Left forelimb (tissue), 1 donor: Measurements from ENCODE around the gene EVI5L.
"Not testable (repeated sequence)": the region's sequence is repeated elsewhere in the genome, so short reads cannot be mapped to it uniquely, and the experiment has no call there.

Experiments used
- DNase-seq: peaks from one replicate; pipeline ENCODE4 v3.0.0-alpha.2; 2018; ENCODE audit warnings: low spot score

EVI5L gene

DNA sequence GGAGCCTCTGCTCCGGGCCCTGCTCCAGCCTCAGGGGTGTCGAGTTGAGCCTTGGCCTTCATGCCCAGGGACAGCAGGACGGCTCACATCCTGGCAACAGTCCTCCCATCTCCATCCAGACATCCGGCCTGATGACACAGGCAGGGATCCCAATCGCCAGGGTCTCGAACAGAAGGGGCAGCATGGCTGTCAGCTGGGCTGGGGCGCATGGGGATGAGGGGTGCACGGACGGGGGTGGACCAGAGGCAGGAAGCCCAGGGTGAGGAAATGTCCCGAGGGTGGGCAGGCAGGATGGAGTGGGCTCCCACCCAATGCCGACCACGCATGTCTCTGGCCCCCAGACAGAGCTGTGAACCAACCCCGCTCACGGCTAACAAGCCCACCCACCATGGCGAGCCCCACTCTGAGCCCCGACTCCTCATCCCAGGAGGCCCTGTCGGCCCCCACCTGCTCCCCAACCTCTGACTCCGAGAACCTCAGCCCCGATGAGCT is 16.2 kb downstream of the EVI5L start:
- DNase-seq, result peak; percentile 62

DNA sequence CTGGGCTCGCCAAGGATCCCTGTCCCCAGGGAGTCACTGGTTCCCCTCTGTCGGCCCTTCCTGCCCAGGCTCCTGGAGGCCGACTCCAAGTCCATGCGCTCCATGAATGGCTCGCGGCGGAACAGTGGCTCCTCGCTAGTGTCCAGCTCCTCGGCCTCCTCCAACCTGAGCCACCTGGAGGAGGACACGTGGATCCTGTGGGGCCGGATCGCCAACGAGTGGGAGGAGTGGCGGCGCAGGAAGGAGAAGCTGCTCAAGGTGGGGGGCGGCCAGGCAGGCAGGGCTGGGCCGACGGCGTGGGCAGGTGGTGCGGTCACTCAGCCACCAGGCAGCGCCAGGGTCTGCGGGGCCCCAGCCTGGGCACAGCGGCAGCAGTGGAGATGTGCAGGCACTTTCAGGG is 17.6 kb downstream of the EVI5L start:
- no peak for DNase-seq

DNA sequence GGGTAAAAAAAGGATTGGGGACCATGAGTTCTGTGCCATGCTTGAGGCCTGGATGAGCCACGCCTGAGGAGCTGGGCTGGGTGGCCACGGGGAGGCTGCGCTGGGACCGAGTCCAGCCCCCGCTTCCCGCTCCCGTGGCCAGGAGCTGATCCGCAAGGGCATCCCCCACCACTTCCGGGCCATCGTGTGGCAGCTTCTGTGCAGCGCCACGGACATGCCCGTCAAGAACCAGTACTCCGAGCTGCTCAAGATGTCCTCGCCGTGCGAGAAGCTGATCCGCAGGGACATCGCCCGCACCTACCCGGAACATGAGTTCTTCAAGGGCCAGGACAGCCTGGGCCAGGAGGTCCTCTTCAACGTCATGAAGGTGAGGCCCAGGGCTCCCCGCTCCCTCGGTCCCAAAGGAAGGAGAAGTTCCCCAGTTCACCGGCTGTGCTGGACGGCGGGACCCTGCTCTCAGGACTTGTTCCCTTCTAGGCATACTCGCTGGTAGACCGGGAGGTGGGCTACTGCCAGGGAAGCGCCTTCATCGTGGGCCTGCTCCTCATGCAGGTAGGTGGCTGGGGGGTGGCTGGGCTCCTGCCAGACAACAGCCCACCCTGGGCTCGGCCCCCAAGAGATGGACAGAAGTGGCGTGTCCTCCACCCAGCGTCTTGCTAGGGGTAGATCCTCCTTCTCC is 18.9 kb downstream of the EVI5L start:
- DNase-seq, result peak; percentile 66

DNA sequence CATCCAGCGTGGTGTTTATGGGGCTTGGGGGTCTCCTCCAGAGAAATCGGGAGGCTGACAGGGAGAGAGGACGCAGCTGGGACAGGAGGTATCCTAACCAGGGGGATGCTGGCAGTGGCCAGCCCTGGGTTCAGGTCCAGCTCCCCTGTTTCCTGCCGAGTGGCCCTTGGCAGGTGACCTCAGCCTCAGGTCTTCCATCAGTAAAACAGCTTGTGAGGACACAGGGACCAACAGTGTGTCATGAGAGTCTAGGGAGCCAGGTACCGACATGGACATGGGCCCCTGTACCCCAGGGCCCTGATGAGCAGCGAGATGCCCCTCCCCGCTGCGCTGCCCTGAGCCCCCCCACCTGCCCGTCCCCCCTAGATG is 19.6 kb downstream of the EVI5L start:
- DNase-seq, result no peak

DNA sequence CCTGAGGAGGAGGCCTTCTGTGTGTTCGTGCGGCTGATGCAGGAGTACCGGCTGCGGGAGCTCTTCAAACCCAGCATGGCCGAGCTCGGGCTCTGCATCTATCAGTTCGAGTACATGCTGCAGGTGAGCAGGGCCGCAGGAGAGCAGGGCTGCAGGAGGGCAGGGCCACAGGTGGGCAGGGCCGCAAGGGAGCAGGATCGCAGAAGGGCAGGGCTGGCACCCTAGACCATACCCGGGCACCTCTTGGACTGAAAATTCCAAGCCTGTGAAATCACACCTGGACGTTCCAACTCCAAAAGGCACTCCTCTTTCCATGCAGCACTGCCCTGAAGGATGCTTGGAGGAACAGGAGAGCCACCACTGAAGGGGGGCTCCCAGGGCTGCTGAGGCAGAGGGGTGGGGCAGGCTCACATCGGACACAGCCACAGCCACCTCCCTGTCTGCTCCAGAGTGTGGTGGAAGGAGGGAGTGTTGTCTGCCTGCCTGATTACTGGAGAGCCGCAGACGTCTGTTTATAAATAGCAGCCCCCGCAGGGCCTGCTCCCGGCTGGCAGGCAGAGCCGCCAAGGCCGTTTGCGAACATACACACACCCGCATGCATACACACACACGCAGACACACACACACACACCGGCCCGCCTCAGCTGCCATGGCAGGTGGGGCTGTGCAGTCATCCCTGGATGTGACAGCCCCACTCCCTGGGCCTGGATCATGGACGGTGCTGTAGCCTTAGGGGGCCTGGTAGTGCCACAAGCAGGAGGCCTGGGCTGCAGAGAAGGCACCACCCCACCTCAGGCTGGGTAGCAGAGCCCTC is 20.2 kb downstream of the EVI5L start:
- peak; percentile 68 for DNase-seq

DNA sequence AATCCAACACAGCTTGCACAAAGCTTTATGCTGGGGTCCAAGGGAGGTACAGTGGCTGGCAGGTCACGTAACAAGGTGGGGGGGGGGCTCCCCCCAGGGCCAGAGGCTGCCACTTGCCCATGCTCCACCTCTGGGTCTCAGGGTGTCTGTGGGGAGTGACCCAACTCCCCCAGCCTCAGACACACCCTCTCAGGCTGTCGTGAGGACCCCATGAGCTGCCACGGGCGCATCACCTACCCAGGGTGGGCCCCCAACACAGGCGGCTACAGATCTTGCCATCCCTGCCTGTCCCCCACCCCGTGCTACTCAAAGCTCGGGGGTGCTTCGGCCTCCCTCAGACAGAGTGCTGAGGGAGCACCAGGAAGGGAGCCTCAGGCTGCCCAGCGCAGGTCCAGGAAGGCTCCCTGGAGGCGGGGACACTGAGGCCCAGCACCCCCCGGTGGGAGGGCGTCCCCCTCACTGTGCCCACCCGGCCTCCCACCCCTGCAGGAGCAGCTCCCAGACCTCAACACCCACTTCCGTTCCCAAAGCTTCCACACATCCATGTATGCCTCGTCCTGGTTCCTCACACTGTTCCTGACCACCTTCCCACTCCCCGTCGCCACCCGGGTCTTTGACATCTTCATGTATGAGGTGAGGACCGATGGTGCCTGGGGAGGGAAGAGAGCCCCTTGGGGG is 21.1 kb downstream of the EVI5L start:
- DNase-seq, result peak; percentile 58

DNA sequence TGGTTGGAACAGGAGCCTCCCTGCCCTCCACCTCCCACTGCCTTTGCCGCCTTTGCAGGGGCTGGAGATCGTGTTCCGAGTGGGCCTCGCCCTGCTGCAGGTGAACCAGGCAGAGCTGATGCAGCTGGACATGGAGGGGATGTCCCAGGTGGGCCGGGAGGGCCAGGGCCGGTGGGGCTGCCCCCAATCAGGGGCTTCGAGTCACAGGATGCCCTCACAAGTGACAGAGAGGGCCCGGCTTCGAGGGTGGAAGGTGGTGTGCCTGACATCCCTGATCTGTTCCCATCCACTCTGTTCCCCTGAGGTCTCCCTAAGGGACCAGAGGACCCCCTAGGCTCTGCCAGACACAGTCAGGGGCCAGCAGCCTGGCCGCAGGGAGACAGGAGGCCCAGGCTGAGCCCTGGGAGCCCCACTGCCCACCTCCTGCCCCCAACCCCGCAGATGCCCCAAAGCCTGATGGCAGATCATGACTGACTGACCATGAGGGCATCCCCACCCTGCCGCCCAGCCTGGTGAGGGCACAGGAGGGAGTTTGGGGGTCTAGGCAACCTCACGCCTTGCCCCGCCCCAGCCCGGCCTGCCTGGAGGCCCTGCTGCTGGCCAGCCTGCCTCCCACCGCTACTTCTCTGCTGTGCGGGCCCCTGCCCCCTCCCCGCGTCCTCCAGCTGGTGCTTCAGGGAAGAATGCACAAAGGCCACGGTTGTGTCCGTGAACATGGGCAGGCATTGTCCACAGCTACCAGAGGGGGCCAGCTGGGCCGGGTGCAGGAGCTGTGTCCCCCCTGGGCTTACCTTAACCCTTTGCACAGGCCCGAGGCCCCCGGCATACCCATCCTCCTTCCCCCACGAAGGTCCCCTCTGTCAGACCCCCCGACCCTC is 21.8 kb downstream of the EVI5L start:
- DNase-seq, result no peak

DNA sequence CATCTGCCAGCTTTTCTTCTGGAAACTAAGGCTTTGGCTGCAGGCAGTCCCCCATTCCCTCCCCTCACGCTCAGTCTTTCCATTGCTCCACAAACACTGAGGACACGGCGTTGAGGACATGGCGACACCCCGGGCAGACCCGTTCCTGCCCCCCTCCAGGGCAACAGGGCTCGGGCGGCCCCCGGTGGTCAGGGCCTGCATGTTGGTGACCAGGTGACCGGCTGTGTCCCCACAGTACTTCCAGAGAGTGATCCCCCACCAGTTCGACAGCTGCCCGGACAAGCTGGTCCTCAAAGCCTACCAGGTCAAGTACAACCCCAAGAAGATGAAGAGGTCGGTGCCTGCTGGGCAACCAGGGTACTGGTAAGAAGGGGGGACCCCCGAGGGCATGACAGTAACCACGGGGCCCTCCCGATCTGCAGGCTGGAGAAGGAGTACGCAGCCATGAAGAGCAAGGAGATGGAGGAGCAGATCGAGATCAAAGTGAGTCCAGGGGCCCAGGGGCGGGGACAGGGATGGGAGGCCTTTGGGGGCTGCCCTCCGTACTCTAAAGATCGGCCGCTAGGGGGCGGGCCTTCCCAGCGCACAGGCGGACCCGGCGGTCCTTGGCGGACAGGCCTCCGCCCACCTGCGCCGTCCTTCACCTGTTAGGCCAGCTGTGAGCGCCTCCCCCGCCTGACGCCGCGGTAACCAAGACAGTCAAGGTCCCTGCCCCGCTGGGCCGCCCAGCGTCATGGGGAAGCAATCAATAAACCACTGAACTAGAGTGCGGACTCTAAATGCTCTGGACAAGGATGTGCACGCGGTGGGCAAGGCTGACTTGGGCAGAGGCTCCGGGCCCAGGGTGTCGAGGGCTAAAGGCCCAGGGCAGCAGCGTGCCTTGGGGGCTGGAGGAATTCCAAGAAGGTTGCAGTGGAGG is 23.1 kb downstream of the EVI5L start:
- peak; percentile 85 for DNase-seq

DNA sequence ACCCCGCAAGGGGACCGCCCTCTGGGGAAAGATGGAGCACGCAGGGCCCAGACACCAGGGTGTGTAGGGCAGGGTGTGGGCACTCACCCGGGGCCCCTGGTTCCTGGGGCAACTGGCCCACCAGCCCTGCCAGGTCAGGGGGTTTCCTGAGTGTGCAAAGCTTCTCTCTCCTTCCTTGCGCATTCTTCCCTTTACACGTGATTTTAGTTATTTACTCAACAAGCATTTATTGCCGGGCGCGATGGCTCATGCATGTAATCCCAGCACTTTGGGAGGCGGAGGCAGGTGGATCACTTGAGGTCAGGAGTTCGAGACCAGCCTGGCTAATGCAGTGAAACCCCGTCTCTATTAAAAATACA is 23.7 kb downstream of the EVI5L start:
- no peak for DNase-seq

DNA sequence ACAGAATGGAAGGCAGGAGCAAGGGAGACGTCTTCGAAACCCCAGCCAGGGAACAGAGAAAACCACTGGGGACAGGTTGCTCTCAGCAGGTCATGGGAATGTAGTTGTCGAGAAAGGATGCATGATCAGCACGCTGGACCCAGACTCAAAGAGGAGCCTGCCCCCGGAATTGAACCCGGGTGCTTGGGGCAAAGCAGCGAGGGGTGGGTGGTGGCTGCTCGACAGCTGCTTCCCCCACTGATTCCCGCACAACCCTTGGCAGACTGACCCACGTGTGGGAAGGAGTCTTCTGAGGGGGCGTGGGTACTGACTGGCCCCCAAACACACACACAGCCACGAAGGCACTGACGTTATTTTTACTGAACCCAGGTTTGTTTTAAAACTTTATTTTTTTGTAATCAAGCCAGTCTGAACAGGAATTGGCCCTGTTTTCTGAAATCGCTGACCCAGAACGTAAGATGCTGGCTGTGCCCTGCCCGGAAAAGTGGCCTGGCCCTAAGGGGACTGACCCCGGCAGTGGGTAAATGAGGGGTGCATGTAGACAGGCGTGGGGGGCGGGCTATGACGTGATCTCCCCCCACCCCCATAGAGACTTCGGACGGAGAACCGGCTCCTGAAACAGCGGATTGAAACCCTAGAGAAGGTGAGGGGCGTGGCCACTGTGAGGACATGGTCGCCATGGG is 25.5 kb downstream of the EVI5L start:
- no peak for DNase-seq

DNA sequence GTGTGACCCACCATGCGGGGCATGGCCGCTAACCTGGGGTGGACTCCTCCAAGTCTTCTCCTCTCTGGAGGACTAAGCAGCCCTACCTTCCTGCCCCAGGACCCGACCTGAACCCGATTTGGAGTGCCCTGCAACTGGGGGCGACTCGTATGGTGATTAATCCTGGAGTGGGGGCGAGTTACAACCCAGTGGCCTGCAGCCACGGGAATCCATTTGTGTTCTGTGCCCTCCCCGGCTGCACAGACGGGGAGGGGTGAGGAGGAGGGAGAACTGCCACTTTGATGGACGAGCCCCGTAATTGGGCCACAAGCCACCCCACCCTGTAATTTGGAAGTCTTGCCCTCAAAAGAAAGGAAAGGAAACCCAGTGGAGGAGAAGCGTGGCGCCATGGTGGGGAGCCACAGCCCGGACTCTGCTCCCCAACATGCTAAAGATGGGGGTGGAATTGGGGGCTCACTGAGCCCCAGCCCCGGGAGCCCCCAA is 26.1 kb downstream of the EVI5L start:
- peak; percentile 63 for DNase-seq

DNA sequence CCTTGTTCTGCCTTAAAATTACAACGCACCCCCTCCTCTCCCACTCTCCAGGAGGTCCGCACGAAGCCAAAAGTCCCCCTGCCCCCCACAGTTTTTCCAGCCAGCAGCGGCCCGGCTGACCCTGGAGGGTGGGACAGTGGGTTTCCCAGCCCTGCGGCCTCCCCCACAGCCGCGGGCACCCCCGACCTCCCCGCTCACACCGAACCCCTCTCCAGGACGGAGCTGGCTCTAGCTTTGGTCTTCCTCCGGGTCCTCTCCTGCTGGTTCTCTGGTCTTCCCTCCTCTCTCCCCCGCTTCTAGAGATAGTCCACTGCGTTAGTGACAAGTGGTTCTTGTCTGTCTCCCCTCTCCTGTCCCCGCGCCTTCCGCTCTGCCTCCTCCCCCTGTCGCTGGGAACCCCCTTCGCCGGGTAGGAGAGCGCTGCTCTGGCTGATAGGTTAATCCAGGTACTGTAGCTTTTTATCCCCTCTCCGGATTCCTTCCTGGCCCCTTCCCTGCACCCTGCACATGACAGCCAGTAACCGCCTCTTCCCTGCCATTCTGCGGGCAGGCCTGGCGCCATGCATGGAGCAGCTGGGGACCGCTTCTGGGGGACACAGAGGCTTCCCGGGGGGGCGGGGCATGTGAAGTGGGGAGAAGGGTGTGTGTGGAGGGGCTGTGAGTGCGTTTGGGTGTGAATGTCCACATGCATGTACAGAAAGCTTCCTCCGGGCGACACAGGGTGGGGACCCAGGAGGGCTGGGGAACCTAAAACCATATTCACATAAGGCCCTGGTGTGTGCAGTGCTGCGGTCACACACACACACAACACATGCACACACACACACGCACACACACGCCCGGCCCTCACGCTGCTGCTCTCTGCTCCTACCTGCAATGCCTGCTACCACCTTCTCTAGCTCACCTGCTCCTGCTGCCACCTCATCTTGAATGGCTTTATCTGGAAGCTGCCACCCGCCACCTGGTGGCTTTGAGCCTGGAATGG is 27.0 kb downstream of the EVI5L start:
- peak; percentile 60 for DNase-seq

DNA sequence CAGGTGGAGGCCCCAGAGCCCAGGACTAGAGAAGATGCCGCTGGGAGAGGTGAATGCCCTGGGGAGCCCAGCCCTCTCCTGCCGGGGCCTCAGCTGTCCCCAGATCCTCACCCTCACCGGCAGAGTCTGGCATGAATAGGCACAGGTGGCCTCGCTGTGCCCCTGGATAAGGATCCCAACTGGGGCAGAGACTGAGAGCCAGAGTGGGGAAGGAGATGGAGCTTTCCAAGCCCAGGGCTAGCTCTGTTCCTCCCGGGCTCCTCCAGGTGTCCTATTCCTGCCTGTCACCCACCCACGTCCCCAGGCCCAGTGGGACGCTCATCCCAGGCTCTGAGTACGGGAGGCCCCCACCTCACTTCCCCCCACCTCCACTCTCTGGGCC is 27.7 kb downstream of the EVI5L start:
- DNase-seq, result peak; percentile 45

DNA sequence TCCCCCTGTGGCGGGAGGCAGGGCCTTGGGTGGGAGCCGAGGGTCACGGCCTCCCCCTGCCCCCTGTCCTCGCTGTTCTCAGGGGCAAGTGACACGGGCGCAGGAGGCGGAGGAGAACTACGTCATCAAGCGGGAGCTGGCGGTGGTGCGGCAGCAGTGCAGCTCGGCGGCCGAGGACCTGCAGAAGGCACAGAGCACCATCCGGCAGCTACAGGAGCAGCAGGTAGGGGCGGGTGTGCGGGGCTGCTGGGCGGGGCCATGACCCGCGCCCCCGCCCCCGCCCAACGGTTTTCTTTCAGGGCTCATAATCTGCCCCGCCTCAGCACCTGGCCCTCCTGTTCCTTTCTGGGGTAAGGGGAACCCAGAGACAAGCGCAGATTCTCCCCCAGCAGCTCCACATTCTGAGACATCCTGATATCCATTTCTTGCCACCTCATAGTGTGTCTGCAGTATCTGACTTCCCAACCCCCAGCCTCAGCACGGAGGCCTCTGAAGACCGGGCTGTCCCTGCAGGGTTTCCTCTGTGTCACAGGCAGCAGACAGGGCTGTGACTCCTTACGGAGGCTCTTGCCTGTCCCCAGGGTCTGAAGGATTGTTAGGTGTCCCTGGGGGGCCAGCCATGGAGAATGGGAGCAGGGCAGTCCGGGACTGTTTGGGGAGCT is 28.2 kb downstream of the EVI5L start:
- peak; percentile 62 for DNase-seq

DNA sequence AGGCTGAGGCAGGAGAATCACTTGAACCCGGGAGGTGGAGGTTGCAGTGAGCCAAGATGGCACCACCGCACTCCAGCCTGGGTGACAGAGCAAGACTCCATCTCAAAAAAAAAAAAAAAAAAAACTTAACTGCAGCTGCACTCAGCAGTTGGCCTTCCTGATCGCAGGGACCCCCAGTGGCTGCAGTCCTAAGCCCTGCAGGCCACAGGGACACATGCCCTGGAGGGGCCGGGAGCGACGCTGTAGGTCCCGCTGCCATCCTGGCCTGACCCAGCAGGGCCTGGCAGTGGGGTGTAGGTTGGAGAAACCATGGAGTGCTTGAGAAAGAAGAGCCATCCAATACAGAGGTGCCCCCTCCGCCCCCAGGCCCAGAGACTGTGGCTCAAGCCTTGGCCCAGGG is 29.1 kb downstream of the EVI5L start:
- DNase-seq, result not testable (repeated sequence)

DNA sequence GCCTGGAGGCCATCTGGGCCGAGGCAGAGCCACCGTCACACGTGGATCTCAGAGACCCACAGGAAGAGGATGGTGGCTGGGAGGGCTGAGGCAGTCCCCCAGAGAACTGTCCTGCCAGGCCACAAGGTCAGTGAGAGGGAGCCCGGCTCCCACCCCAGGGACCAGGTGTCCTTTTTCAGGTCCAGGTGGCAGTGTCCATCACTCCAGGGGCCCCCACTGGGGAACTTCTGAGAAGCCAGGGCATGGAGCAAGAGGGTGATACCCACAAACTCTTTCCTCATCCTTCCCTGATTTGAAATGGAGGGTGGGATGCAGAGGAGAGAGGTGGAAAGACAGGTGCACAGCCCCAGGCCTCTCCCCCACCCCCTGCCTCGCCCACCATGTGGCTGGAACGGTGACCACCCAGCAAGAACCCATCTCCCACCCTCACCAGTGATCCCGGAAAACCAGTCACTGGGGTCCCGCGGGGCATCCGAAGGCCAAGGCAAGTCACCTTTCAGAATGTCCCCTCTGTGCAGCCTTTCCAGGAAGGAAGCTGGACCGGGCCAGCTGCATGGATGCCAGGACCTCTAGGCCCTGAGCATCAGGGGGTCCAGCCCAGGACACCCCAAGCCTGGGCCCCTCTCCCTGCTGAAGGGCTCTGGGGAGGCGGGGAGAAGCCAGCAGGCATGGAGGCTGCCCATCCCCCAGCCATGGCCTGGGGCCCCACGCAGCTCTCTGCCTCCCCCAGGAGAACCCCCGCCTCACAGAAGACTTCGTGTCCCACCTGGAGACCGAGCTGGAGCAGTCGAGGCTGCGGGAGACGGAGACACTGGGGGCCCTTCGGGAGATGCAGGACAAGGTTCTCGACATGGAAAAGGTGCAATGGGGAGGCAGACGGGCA is 30.1 kb downstream of the EVI5L start:
- peak; percentile 60 for DNase-seq
